GM19328 (cell line): Measurements from ENCODE around the gene ZFAND6.

Experiments
- ATAC-seq: cut with Tn5 transposase; IDR thresholded peaks from one replicate; pipeline ENCODE4 v1.9.1; 2021; ENCODE audit warnings: mild to moderate bottlenecking, moderate library complexity; ENCODE audit not compliant: unreplicated experiment

The ZFAND6 gene

DNA sequence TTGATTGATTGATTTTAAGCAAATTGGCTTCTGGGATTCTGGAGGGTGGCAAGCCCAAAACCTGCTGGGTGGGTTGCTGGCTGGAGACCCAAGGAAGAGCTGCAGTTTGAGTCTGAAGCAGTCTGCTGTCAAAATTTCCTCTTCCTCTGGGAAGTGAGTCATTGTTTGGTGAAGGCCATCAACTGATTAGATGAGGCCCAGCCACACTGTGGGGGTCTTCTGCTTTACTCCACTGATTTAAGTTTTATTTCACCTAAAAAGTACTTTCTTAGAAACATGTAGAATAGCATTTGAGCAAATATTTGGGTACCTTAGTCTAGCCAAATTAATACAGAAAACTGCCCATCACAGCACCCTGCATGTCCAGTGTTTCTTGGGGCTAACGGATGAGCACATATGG, 127.1 kb downstream of the ZFAND6 start:
- no peak for ATAC-seq
